HEK293 (cell line): ENCODE results near the gene TCEAL1.
"Not testable (repeated sequence)": the region's sequence is repeated elsewhere in the genome, so short reads cannot be mapped to it uniquely, and the experiment has no call there.

Source experiments
- CTCF ChIA-PET: fragments of 350-600 bp; formaldehyde crosslinking; extraction: SDS; loops from one replicate; lab custom pipeline; 2021; ENCODE audit warnings: antibody characterized with exemption; lab: Yijun Ruan, JAX
- POLR2A ChIA-PET: fragments of 300-600 bp; formaldehyde crosslinking; extraction: SDS; loops from one replicate; lab custom pipeline; 2020; ENCODE audit warnings: antibody characterized with exemption, inconsistent platforms; lab: Yijun Ruan, JAX
- H3K27ac ChIP-seq: fragments of 200-500 bp; sonication (Bioruptor generic); 2 replicates; pipeline ENCODE4 v1.5.1; 2014; ENCODE audit warnings: low read depth, low read length, control low read depth, inconsistent platforms; ENCODE audit errors: extremely low read depth
- H3K36me3 ChIP-seq, 2 experiments: fragments of 200-500 bp in 1 of 2; sonication (Bioruptor generic) in 1 of 2; 1 replicate in 1 of 2; 2 replicates in 1 of 2; pipeline ENCODE4 v1.5.1; 2014 to 2017; ENCODE audit warnings: inconsistent platforms in 2 of 2, low read length in 2 of 2; ENCODE audit not compliant: control insufficient read depth in 2 of 2, insufficient read depth in 1 of 2
- H3K4me1 ChIP-seq: fragments of 200-500 bp; sonication (Bioruptor generic); 2 replicates; pipeline ENCODE4 v1.5.1; 2014; ENCODE audit warnings: mild to moderate bottlenecking, low read length, inconsistent platforms; ENCODE audit not compliant: control insufficient read depth, insufficient read depth
- H3K4me3 ChIP-seq: 2 replicates; pipeline ENCODE4 v1.5.1; 2011; ENCODE audit warnings: low read depth, mild to moderate bottlenecking, control low read depth, low read length, moderate library complexity
- H3K9me3 ChIP-seq: fragments of 200-500 bp; sonication (Bioruptor generic); 2 replicates; pipeline ENCODE4 v1.5.1; 2014; ENCODE audit warnings: low read depth, low read length, inconsistent platforms; ENCODE audit not compliant: control insufficient read depth, insufficient read depth
- EGR2 ChIP-seq: fragments of 450-650 bp; formaldehyde crosslinking; IDR thresholded peaks from 2 replicates; pipeline ENCODE4 v1.5.1; 2016; ENCODE audit warnings: low read depth, missing biosample characterization, missing genetic modification characterization
- PRDM1 ChIP-seq: fragments of 450-650 bp; formaldehyde crosslinking; IDR thresholded peaks from 2 replicates; pipeline ENCODE4; 2016; ENCODE audit warnings: missing biosample characterization, missing genetic modification characterization
- ZFHX2 ChIP-seq: fragments of 450-650 bp; formaldehyde crosslinking; conservative IDR thresholded peaks from 2 replicates; pipeline ENCODE4 v1.5.1; 2016; ENCODE audit warnings: missing biosample characterization, missing genetic modification characterization
- ZFP69B ChIP-seq: fragments of 450-650 bp; formaldehyde crosslinking; IDR thresholded peaks from 2 replicates; pipeline ENCODE4 v1.5.1; 2016; ENCODE audit warnings: missing biosample characterization, missing genetic modification characterization
- ZNF157 ChIP-seq: fragments of 450-650 bp; formaldehyde crosslinking; IDR thresholded peaks from 2 replicates; pipeline ENCODE4 v1.5.1; 2016; ENCODE audit warnings: missing biosample characterization, missing genetic modification characterization
- ZNF184 ChIP-seq: fragments of 450-650 bp; IDR thresholded peaks from 2 replicates; pipeline ENCODE4 v1.5.1; 2018; ENCODE audit warnings: missing biosample characterization, mild to moderate bottlenecking, missing genetic modification characterization
- ZNF19 ChIP-seq: fragments of 450-650 bp; formaldehyde crosslinking; IDR thresholded peaks from 2 replicates; pipeline ENCODE4; 2016; ENCODE audit warnings: missing biosample characterization, missing genetic modification characterization, low read depth
- ZNF202 ChIP-seq: fragments of 450-650 bp; formaldehyde crosslinking; IDR thresholded peaks from 2 replicates; pipeline ENCODE4 v1.5.1; 2016; ENCODE audit warnings: missing biosample characterization, missing genetic modification characterization, borderline replicate concordance
- ZNF274 ChIP-seq, 2 experiments: fragments of 200-500 bp in 1 of 2; fragments of 450-650 bp in 1 of 2; sonication (Bioruptor generic) in 1 of 2; formaldehyde crosslinking in 1 of 2; IDR thresholded peaks; 2 replicates each; pipeline versions ENCODE4 v1.5.1 to v1.6.1; 2014 to 2016; ENCODE audit warnings: borderline replicate concordance in 1 of 2, inconsistent platforms in 1 of 2, low read length in 1 of 2, missing biosample characterization in 1 of 2, missing genetic modification characterization in 1 of 2
- ZNF549 ChIP-seq: fragments of 450-650 bp; IDR thresholded peaks from 2 replicates; pipeline ENCODE4 v1.5.1; 2018; ENCODE audit warnings: missing biosample characterization, missing genetic modification characterization, mild to moderate bottlenecking, inconsistent platforms, moderate library complexity
- ZNF654 ChIP-seq: fragments of 450-650 bp; formaldehyde crosslinking; IDR thresholded peaks from 2 replicates; pipeline ENCODE4 v1.5.1; 2016; ENCODE audit warnings: low read depth, missing biosample characterization, missing genetic modification characterization
- TF ChIP-seq, protein P1 (sequence below): fragments of 450-650 bp; formaldehyde crosslinking; IDR thresholded peaks from 2 replicates; pipeline ENCODE4 v1.5.1; 2017; ENCODE audit warnings: missing biosample characterization, missing genetic modification characterization
- TF ChIP-seq, protein P2 (sequence below): fragments of 450-650 bp; formaldehyde crosslinking; IDR thresholded peaks from 2 replicates; pipeline ENCODE4 v1.5.1; 2016; ENCODE audit warnings: missing biosample characterization, missing genetic modification characterization
- TF ChIP-seq, protein P3 (sequence below): fragments of 450-650 bp; formaldehyde crosslinking; optimal IDR thresholded peaks from 2 replicates; pipeline ENCODE3; 2016; ENCODE audit warnings: missing biosample characterization, mild to moderate bottlenecking, missing genetic modification characterization

The TCEAL1 gene

DNA sequence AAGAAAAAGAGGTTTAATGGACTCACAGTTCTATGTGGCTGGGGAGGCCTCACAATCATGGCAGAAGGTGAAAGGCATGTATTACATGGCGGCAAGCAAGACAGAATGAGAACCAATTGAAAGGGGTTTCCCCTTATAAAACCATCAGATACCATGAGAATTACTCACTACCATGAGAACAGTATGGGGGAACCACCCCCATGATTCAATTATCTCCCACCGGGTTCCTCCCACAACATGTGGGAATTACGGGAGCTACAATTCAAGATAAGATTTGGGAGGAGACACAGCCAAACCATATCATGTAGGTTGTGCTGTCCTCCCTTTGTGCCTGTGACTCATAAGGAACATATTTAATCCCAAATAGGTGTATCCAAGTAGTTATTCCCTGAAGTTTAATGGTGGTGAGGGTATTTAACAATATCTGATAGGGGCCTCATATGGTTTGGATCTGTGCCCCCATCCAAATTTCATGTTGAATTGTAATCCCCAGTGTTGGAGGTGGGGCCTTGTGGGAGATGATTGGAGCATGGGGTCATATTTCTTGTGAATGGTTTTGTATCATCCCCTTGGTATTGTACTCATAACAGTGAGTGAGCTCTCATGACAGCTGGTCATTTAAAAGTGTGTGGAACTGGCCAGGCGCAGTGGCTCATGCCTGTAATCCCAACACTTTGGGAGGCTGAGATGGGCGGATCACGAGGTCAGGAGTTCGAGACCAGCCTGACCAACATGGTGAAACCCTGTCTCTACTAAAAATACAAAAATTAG lies 26.6 kb downstream of the TCEAL1 start:
- H3K9me3 ChIP-seq, H3K27ac ChIP-seq, H3K36me3 ChIP-seq, H3K4me3 ChIP-seq, H3K4me1 ChIP-seq, CTCF ChIA-PET, POLR2A ChIA-PET: not testable (repeated sequence)
- TF ChIP-seq EGR2 (tag by site-specific recombination) = peak; percentile 87
- TF ChIP-seq ZFHX2 (tag by site-specific recombination) = peak; percentile 70

DNA sequence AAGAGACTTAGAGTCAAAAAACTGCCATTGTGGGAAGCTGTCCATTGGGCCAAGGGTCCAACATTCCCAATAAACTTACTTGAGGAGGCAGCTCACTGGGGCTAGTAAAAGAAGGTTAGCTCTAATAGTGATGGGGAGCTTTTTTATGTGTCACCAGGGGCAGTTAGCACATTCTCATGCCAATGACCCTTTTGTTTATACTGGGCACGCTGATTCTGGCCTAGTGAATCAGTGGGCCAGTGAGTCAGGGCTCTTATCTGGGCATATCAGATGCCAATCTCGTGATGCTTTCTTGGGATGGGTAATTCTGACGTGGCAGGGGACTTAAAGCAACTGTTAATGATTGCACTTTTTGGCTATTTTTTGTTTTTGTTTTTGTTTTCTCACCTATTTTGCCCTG lies 27.8 kb downstream of the TCEAL1 start:
- CTCF ChIA-PET = no interaction called here
- no peak for TF ChIP-seq ZNF549 (tag by site-specific recombination)
- no peak for TF ChIP-seq ZNF274 (IDR thresholded peaks at IDR 0.05; ENCODE audit: low read length)
- TF ChIP-seq ZNF274 (tag by site-specific recombination; IDR thresholded peaks at IDR 0.05; ENCODE audit: borderline replicate concordance) = no peak
- TF ChIP-seq, protein P1, sequence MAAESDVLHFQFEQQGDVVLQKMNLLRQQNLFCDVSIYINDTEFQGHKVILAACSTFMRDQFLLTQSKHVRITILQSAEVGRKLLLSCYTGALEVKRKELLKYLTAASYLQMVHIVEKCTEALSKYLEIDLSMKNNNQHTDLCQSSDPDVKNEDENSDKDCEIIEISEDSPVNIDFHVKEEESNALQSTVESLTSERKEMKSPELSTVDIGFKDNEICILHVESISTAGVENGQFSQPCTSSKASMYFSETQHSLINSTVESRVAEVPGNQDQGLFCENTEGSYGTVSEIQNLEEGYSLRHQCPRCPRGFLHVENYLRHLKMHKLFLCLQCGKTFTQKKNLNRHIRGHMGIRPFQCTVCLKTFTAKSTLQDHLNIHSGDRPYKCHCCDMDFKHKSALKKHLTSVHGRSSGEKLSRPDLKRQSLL (tag by site-specific recombination) = no peak
- no peak for TF ChIP-seq ZNF202 (tag by site-specific recombination)
- TF ChIP-seq ZNF654 (tag by site-specific recombination) = no peak
- Histone ChIP-seq H3K9me3 (no peaks in the 10 kb centered on the region), H3K27ac (no peak overlapping the region), H3K4me3 (no peak overlapping the region), H3K4me1 (no peaks in the 10 kb centered on the region), H3K36me3 (no peaks in the 10 kb centered on the region)
- POLR2A ChIA-PET = no interaction called here

DNA sequence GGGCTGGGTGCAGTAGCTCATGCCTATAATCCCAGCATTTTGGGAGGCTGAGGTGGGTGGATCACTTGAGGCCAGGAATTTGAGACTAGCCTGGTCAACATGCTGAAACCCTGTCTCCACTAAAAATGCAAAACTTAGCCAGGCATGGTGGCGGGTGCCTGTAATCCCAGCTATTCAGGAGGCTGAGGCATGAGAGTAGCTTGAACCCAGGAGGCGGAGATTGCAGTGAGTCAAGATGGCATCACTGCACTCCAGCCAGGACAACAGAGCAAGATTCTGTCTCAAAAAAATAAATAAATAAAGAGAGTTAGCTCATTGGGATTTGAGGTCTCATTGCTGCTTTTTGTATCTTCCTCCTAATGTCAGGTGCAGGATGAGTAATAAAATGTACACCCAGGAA lies 28.3 kb downstream of the TCEAL1 start:
- H3K36me3 ChIP-seq, H3K9me3 ChIP-seq, H3K27ac ChIP-seq, H3K4me3 ChIP-seq, POLR2A ChIA-PET, H3K4me1 ChIP-seq: not testable (repeated sequence)
- CTCF ChIA-PET = interaction anchor here (0.7 kb wide), 1 partner anchor 30 kb away, joined by 7 read pairs; no protein-coding TSS in a partner anchor

DNA sequence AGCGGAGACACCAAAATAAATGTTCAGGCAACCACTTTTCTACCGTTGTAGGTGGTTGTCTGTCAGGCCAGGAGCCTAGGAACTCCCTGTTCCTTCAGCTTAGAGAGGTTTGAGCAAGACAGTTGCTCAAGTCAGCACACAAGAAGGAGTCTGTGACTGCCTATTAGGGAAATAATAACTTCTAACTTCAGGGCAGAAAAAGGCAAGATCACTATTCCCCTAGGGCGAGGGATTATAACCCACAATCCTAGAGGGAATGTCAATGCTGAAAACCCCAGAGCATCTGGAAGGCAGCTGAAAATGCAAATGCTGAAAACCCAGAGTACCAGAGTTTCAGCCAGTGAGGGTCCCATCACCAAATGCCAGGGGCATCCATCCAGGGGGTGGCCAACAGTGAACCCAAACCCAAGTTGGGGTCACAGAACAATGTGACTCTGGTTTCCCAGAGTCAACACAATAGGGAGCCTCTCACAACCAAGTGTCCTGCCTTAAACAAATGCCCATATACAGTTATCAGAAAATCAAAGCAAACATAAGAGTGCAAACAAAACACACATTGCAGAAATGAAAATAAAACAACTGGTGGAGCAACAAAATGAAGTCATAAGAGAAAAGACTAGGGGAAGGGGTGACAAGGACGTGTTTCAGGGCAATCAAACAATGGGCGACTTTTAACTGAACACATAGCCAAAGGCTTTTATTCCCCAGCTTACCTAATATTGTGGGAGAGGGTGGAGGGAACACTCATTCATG lies 30.1 kb downstream of the TCEAL1 start:
- TF ChIP-seq ZNF184 (tag by site-specific recombination) (no peak), ZNF157 (no peak), ZFP69B (tag by site-specific recombination) (no peak), ZNF19 (tag by site-specific recombination) (no peak), PRDM1 (tag by site-specific recombination) (no peak), EGR2 (tag by site-specific recombination) (no peak)
- TF ChIP-seq, protein P2, sequence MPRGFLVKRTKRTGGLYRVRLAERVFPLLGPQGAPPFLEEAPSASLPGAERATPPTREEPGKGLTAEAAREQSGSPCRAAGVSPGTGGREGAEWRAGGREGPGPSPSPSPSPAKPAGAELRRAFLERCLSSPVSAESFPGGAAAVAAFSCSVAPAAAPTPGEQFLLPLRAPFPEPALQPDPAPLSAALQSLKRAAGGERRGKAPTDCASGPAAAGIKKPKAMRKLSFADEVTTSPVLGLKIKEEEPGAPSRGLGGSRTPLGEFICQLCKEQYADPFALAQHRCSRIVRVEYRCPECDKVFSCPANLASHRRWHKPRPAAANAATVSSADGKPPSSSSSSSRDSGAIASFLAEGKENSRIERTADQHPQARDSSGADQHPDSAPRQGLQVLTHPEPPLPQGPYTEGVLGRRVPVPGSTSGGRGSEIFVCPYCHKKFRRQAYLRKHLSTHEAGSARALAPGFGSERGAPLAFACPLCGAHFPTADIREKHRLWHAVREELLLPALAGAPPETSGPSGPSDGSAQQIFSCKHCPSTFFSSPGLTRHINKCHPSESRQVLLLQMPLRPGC (tag by site-specific recombination) = no peak
- TF ChIP-seq, protein P3, sequence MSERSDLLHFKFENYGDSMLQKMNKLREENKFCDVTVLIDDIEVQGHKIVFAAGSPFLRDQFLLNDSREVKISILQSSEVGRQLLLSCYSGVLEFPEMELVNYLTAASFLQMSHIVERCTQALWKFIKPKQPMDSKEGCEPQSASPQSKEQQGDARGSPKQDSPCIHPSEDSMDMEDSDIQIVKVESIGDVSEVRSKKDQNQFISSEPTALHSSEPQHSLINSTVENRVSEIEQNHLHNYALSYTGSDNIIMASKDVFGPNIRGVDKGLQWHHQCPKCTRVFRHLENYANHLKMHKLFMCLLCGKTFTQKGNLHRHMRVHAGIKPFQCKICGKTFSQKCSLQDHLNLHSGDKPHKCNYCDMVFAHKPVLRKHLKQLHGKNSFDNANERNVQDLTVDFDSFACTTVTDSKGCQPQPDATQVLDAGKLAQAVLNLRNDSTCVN (tag by site-specific recombination) = no peak
- no peaks in the 10 kb centered on the region for H3K4me1 ChIP-seq
- CTCF ChIA-PET = interaction anchor here (1.4 kb wide), 1 partner anchor 29 kb away, joined by 4 read pairs; no protein-coding TSS in a partner anchor
- H3K36me3 ChIP-seq = no peaks in the 10 kb centered on the region
- H3K9me3 ChIP-seq = no peaks in the 10 kb centered on the region
- no peak overlapping the region for H3K4me3 ChIP-seq
- H3K27ac ChIP-seq = no peak overlapping the region
- POLR2A ChIA-PET = no interaction called here
